Suppressor macrophage treated with lipopolysaccharide for 1 hour (primary cell): ENCODE data around the gene CATSPERE.
"Not testable (repeated sequence)": the region's sequence is repeated elsewhere in the genome, so short reads cannot be mapped to it uniquely, and the experiment has no call there.

Experiments used
- DNase-seq, 3 donors: peaks; one replicate each; pipeline ENCODE4 v3.0.0-alpha.2; 2020 to 2022

The CATSPERE gene

GRCh38 chr1:244556263-244556662, 95.2 kb downstream of the CATSPERE start:
- DNase-seq = no peak

GRCh38 chr1:244557565-244557964, 96.5 kb downstream of the CATSPERE start:
- no peak for DNase-seq

DNA sequence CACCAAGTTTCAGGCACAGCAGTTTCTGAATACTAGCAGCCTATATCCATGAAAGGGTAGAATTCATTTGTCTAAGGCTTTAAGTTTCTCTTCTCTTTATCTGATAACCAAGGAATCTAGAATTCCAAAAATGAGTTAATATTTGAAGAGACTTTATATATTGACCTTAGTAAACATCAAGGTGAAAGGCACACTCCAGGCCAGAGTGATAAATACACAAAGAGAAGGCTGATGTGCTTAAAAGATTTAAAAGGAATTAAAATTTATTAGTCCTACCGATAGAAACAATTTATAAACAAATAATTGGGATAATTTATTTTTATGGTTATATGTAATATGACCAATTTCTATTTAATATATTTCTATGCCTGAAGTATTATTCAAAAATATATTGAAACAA, 98.5 kb downstream of the CATSPERE start:
- no peak for DNase-seq

DNA sequence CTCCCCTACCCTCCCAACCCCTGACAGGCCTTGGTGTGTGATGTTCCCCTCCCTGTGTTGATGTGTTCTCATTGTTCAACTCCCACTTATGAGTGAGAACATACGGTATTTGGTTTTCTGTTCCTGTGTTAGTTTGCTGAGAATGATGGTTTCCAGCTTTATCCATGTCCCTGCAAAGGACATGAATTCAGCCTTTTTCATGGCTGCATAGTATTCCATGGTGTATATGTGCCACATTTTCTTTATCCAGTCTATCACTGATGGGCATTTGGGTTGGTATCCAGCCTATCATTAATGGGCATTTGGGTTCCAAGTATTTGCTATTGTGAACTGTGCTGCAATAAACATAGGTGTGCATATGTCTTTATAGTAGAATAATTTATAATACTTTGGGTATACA, 101.8 kb downstream of the CATSPERE start:
- not testable (repeated sequence) for DNase-seq

GRCh38 chr1:244573768-244574167, 112.7 kb downstream of the CATSPERE start:
- DNase-seq = no peak

- DNase-seq = peak in 1 of 3 donors; percentile 6
Measured at GRCh38 chr1:244576259-244576892, 115.3 kb downstream of the CATSPERE start.

DNA sequence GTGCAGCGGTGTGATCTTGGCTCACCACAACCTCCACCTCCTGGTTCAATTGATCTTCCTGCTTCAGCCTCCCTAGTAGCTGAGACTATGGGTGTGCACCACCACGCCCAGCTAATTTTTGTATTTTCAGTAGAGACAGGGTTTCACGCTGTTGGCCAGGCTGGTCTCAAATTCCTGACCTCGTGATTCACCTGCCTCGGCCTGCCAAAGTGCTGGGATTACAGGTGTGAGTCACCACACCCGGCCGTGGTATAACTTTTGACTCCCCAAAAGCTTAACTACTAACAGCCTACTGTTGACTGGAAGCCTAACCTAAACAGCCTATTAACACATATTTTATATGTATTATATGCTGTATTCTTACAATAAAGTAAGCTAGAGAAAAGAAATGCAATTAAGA, 117.1 kb downstream of the CATSPERE start:
- DNase-seq = not testable (repeated sequence)

GRCh38 chr1:244583358-244583982, 122.4 kb downstream of the CATSPERE start:
- no peak for DNase-seq

- no peak for DNase-seq
Measured at GRCh38 chr1:244585867-244586266, 124.8 kb downstream of the CATSPERE start.

- no peak for DNase-seq
Measured at GRCh38 chr1:244590670-244591069, 129.6 kb downstream of the CATSPERE start.

DNA sequence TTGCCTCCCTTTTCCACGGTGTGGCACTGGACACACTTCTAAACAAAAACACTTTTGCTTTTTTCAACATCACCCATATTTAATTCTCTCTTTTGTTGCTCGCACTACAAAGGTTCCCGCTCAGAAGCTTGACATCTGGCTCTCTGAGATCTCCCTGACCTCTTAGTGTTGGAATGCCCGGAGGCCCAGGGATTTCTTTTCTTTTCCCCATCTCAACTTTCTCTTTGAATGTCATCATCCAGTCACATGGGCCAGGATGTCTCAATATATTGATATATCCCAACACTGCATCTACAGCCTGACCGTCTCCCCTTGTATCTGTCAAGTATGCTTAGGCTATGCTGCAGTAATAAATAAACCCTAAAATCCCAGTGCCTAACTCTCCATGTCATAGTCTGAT, 137.5 kb downstream of the CATSPERE start:
- peak; percentile 24 to 48 (median 44) for DNase-seq

- peak; percentile 88 to 97 (median 95) for DNase-seq
Measured at GRCh38 chr1:244599937-244600350, 138.9 kb downstream of the CATSPERE start.

DNA sequence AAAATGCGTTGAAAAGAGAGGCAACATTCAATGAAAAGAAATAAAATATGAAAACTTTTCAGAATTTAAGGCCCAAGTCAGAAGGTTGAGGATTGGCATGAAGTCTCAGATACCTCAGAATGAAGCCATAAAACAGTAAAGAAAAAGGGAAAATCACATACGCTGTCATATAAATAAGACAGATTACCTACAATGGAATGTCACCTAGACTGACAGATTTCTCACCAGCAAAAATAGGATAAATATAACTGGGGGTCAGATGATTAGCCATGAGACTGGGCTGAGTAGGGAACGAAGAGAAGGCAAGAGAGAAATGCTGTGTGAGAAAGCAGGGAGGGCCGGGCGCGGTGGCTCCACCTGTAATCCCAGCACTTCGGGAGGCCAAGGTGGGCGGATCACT, 140.3 kb downstream of the CATSPERE start:
- DNase-seq = peak in 1 of 3 donors; percentile 2

- DNase-seq = peak; percentile 47 to 81 (median 79)
Measured at GRCh38 chr1:244603498-244603897, 142.4 kb downstream of the CATSPERE start.

GRCh38 chr1:244605835-244606370, 144.8 kb downstream of the CATSPERE start:
- DNase-seq = no peak

- DNase-seq = no peak
Measured at GRCh38 chr1:244614113-244614836, 153.2 kb downstream of the CATSPERE start.

GRCh38 chr1:244614879-244615278, 153.8 kb downstream of the CATSPERE start:
- DNase-seq = no peak

- DNase-seq = no peak
Measured at GRCh38 chr1:244615301-244615700, 154.2 kb downstream of the CATSPERE start.

GRCh38 chr1:244626709-244627108, 165.6 kb downstream of the CATSPERE start:
- DNase-seq = no peak

DNA sequence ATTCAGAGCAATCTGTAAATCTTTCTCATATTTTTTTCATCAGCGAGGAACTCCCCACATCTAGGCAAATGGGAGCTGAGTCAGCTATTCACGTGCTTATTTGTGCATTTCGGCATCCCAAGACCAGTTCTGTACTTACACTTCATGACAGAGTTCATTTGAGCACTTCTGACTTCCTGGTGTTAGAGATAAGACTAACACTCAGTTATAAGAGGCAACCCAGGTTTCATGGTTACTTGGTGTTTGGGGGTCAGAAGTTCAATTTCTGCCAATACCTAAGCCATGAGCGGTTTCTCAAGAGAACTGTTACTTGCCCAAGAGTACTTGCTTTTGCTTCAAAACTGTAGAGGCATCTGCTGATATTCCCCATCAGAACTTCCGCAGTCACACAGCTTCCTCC, 167.7 kb downstream of the CATSPERE start:
- DNase-seq = peak in 1 of 3 donors; percentile 3

DNA sequence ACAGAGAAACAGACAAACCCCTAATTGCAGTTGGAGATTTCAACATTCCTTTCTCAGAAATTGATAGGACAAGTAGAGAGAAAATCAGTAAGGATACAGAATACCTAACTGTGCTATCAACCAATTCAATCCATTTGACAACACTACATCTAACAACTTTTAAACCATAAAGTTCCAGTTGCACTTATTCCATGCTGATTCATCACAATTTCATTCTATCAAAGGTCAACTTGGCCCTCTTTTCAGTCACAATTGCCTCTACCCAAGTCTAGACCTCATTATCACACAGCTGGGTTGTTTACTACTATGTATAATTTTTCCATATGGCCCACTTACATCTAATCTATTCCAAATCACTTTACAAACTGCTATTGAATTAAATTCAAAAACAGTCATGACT, 172.1 kb downstream of the CATSPERE start:
- DNase-seq = no peak

GRCh38 chr1:244634546-244634945, 173.5 kb downstream of the CATSPERE start:
- peak; percentile 28 to 54 (median 49) for DNase-seq

GRCh38 chr1:244636488-244637259, 175.6 kb downstream of the CATSPERE start:
- DNase-seq = no peak
